ENCODE measurements around the gene COL16A1. TPM values are rescaled to one million over a fixed set of nuclear protein-coding genes. Genes with fewer than 3 reads are reported as not detected.

Gene COL16A1
- total RNA-seq, 2 donors from 2014 or later: 10.1 to 15.8 TPM

GRCh38 chr1:31717341-31717740 is 13.5 kb upstream of the COL16A1 start:
- no peaks in the 10 kb centered on the region for H3K9me3 ChIP-seq
- 56 to 74% methylated on average over 6 of the region's 6 CpGs for WGBS, 2 donors
- intact Hi-C loops (cut with DNase I): no loop called here
- TF ChIP-seq POLR2A (IDR thresholded peaks at IDR 0.05): no peak
- TF ChIP-seq CTCF (IDR thresholded peaks at IDR 0.05): no peak
- H3K36me3 ChIP-seq (replicated peaks in 1 of 2; ENCODE audit: insufficient read depth in 1 of 2, low read depth in 2 of 2): no peaks in the 10 kb centered on the region
- DNase-seq (no peak), ATAC-seq (no peak)
- H3K27me3 ChIP-seq: no peaks in the 10 kb centered on the region
- H3K4me3 ChIP-seq: no peak overlapping the region
- H3K4me1 ChIP-seq: peaks cover 24% of the 10 kb centered on the region
- H3K27ac ChIP-seq: no peak overlapping the region

- no peaks in the 10 kb centered on the region for H3K9me3 ChIP-seq
Observed at GRCh38 chr1:31715873-31716220, 12.0 kb upstream of the COL16A1 start.

GRCh38 chr1:31715087-31715872 is 11.5 kb upstream of the COL16A1 start:
- H3K9me3 ChIP-seq: no peaks in the 10 kb centered on the region
- ATAC-seq (peak; percentile 81), DNase-seq (peak; percentile 67 to 83 (median 77))
- H3K4me3 ChIP-seq: no peak overlapping the region
- WGBS, 2 donors: 2% methylated on average over 12 to 42 of the region's 44 CpGs
- peak overlapping the region; percentile 1 to 66 (median 36) for H3K27ac ChIP-seq
- intact Hi-C loops (cut with DNase I): no loop called here
- H3K36me3 ChIP-seq (replicated peaks in 1 of 2; ENCODE audit: insufficient read depth in 1 of 2, low read depth in 2 of 2): no peaks in the 10 kb centered on the region
- TF ChIP-seq POLR2A (IDR thresholded peaks at IDR 0.05) (peak in 1 of 3 donors; percentile 41), CTCF (IDR thresholded peaks at IDR 0.05) (peak; percentile 63 to 86 (median 75))
- H3K4me1 ChIP-seq: peaks cover 20% of the 10 kb centered on the region
- H3K27me3 ChIP-seq: no peaks in the 10 kb centered on the region

More at GRCh38 chr1:31715873-31716220, 12.0 kb upstream of the COL16A1 start:
- no peak for DNase-seq
- Histone ChIP-seq H3K4me1 (peaks cover 20% of the 10 kb centered on the region), H3K4me3 (no peak overlapping the region), H3K27ac (no peak overlapping the region), H3K27me3 (no peaks in the 10 kb centered on the region), H3K36me3 (replicated peaks in 1 of 2; ENCODE audit: insufficient read depth in 1 of 2, low read depth in 2 of 2) (no peaks in the 10 kb centered on the region)
- 2 to 4% methylated on average over 7 of the region's 7 CpGs for WGBS, 2 donors
- TF ChIP-seq POLR2A (IDR thresholded peaks at IDR 0.05): no peak
- TF ChIP-seq CTCF (IDR thresholded peaks at IDR 0.05): peak in 1 of 7 experiments; percentile 19
- no peak for ATAC-seq
- intact Hi-C loops (cut with DNase I): no loop called here

- ATAC-seq: peak; percentile 16
- no peak overlapping the region for H3K4me3 ChIP-seq
- intact Hi-C loops (cut with DNase I): loop anchor here (5.0 kb wide), 1 partner anchor 42 kb away; no protein-coding TSS in a partner anchor
- H3K27me3 ChIP-seq: no peaks in the 10 kb centered on the region
- peaks cover 20% of the 10 kb centered on the region for H3K4me1 ChIP-seq
- DNase-seq: peak; percentile 29 to 39 (median 36)
- no peaks in the 10 kb centered on the region for H3K9me3 ChIP-seq
- WGBS, 2 donors: 9 to 13% methylated on average over 19 to 27 of the region's 39 CpGs
- peak overlapping the region; percentile 1 to 66 (median 36) for H3K27ac ChIP-seq
- no peaks in the 10 kb centered on the region for H3K36me3 ChIP-seq (replicated peaks in 1 of 2; ENCODE audit: insufficient read depth in 1 of 2, low read depth in 2 of 2)
- peak in 1 of 7 experiments; percentile 14 for TF ChIP-seq CTCF (IDR thresholded peaks at IDR 0.05)
- TF ChIP-seq POLR2A (IDR thresholded peaks at IDR 0.05): no peak
Observed at GRCh38 chr1:31714442-31715086, 10.7 kb upstream of the COL16A1 start.
